Measurements from ENCODE around the gene ARF4.
"Not testable (repeated sequence)": the region's sequence is repeated elsewhere in the genome, so short reads cannot be mapped to it uniquely, and the experiment has no call there.

The ARF4 gene
- 47.5 to 143 (median 96.8) reads per million in 9 experiments for total RNA-seq

DNA sequence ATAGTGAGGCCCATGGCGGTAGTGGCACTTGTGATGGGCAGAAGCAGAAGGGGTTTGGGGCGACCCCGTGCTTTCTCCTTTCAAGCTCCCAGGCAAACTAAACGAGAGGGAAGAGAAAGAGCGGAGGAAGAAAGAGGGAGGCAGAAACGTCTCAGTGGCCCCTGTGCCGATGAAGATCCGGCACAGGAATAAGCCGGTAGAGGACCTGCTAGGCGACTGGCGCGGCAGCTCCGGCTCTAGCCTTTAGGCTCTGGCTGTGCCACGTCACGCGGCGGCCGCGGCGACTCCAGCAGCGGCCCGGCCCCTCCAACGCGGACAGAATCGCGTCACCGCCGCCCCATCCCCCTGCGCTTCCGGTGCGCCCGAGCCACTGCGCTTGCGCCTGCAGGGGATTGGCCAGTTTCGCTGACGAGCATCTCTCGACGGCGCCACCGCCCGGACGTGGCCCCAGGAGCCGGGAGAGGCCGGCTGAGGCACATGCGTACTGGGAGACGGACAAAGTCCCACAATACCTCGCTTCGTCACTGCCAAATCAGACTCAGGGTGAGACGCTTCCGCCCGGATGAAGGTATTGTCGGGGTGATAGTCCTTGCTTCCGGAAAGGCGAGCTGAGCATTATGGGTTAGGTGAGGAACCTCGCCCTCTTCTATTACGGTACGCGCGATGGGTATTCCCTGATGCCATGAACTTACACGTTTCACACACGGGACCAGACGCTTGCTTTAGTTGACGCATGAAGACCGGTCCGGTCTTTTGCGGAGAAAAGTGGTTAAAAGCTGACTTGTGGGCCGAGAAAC lies at the start of gene ARF4:
Gene ARF4 (minus strand): TSS at position 218 of the 797 bp plus-strand sequence. CDS start 204 bp downstream, at position 14.
- H3K4me1 Mint-ChIP-seq (ENCODE audit: low read depth in 2 of 2) = peaks cover 36 to 61% of the 10 kb centered on the region in 2 donors
- ATAC-seq (replicated peaks) = peak; percentile 84
- peak within 1 kb of the TSS; percentile 91 to 98 for H3K4me3 Mint-ChIP-seq

DNA sequence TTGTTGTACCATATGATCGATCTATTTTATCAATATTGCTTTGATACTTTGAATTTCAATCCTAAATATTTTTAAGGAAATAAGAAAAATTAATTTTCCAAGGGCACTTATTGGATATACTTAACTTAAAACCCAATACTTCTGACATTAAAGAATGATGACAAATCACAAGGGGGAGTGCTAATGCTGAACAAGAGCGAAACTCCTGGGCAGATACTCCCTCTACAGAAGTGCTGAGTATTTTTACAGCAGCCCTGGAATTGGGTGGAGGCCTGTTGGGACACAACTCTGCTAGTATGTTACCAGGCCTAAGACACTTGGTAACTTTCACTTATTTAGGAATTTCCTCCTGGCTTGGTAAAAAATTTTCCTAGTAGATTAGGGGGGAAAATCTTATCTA lies 49.6 kb upstream of the ARF4 start:
- Mint-ChIP-seq H3K36me3 (ENCODE audit: insufficient read depth) (peaks cover 46% of the 10 kb centered on the region), H3K27ac (peak overlapping the region; percentile 30 to 66), H3K27me3 (no peaks in the 10 kb centered on the region), H3K4me3 (no peak overlapping the region), H3K9me3 (no peaks in the 10 kb centered on the region), H3K4me1 (ENCODE audit: low read depth in 2 of 2) (peaks cover 7 to 28% of the 10 kb centered on the region in 2 donors)
- DNase-seq = no peak
- ATAC-seq (replicated peaks) = peak; percentile 42

More for the DNA sequence above, at the start of gene ARF4:
- Mint-ChIP-seq H3K27me3 (no peaks in the 10 kb centered on the region), H3K36me3 (ENCODE audit: insufficient read depth) (peaks cover 55% of the 10 kb centered on the region), H3K9me3 (no peaks in the 10 kb centered on the region), H3K27ac (peak within 1 kb of the TSS; percentile 100)
- DNase-seq = peak; percentile 99 to 100 (median 100)

DNA sequence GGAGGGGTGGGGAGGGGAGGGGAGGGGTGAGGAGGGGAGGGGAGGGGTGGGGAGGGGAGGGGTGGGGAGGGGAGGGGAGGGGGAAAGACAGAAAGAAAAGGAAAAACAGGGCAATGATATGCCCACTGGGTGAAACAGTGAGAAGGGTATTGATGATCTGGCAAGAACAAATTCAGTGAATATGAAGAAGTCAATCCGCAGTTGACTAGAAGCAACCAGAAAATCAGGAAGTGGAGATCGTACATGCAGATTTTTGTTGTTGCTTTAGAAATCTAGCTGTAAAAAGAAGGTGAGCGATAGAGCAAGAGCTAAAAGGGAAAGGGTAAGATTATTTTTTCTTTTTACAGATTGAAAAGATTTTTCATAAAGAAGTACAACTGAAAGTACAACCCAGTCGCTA lies 47.6 kb upstream of the ARF4 start:
- Mint-ChIP-seq H3K27ac (no peak overlapping the region), H3K36me3 (ENCODE audit: insufficient read depth) (peaks cover 55% of the 10 kb centered on the region), H3K4me1 (ENCODE audit: low read depth in 2 of 2) (peaks cover 7 to 23% of the 10 kb centered on the region in 2 donors), H3K27me3 (no peaks in the 10 kb centered on the region), H3K4me3 (no peak overlapping the region), H3K9me3 (no peaks in the 10 kb centered on the region)
- ATAC-seq (replicated peaks) = no peak
- no peak for DNase-seq

DNA sequence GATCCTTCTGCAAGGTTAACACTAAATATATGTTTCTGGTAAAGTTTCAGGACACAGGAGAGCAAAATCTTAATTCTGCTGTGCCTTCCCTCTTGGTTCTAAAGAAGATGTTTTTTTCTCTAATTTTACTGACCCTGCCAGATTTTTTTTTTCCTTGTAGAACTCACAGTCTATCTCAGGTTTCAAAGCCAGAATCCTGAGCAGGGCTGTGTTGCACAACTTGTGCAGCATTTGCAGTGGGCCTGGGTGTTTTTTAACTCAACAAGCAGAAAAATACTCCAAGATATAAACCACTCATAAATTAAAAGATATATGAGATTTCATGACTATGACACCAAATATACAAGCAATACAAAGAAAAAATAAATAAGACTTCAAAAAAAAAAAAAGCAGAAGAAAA lies 40.2 kb upstream of the ARF4 start:
- Mint-ChIP-seq H3K27me3 (no peaks in the 10 kb centered on the region), H3K4me1 (ENCODE audit: low read depth in 2 of 2) (no peaks in the 10 kb centered on the region), H3K27ac (peak overlapping the region; percentile 15 to 22), H3K36me3 (ENCODE audit: insufficient read depth) (peaks cover 88% of the 10 kb centered on the region), H3K9me3 (no peaks in the 10 kb centered on the region), H3K4me3 (no peak overlapping the region)
- DNase-seq = no peak
- ATAC-seq (replicated peaks) = no peak

DNA sequence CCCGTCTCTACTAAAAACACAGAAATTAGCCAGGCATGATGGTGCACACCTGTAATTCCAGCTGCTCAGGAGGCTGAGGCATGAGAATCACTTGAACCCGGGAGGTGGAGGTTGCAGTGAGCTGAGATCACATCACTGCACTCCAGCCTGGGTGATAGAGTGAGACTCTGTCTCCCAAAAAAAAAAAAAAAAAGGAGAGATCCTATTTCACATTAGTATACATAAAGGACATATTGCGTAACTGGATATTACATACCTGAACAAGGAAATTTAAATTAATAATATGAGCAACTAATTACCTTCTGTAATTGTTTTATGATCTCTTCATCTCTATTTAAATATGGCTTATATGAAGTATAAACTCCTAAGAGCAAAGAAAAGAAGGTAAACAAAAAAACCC lies 37.1 kb upstream of the ARF4 start:
- not testable (repeated sequence) for ATAC-seq (replicated peaks); H3K4me1 Mint-ChIP-seq (ENCODE audit: low read depth in 2 of 2); H3K9me3 Mint-ChIP-seq; H3K27me3 Mint-ChIP-seq; DNase-seq; H3K4me3 Mint-ChIP-seq
- peaks cover 87% of the 10 kb centered on the region for H3K36me3 Mint-ChIP-seq (ENCODE audit: insufficient read depth)
- H3K27ac Mint-ChIP-seq = peak overlapping the region in 1 of 2 donors; percentile 52

DNA sequence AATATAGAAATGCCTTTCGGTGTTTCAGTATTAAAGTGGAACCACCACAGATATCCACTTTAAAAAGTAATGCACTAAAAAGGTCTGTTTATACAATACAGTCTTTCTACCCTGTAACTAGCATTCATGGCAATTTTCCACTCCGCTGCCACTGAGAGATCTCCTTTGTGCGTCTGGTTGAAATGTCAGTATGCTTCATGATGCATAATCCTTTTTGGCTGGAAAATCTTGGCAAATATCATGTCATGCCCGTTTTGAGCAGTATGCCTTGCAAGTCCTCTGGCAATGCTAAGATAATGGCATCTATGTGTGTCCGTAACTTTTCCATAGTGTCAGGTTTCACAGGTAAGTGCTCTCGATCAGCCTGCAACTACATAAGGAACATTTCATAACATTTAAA lies 30.8 kb upstream of the ARF4 start:
- no peak overlapping the region for H3K27ac Mint-ChIP-seq
- ATAC-seq (replicated peaks) (no peak), DNase-seq (no peak)
- H3K27me3 Mint-ChIP-seq = no peaks in the 10 kb centered on the region
- H3K4me3 Mint-ChIP-seq = no peak overlapping the region
- H3K9me3 Mint-ChIP-seq = no peaks in the 10 kb centered on the region
- no peaks in the 10 kb centered on the region for H3K4me1 Mint-ChIP-seq (ENCODE audit: low read depth in 2 of 2)
- peaks cover 80% of the 10 kb centered on the region for H3K36me3 Mint-ChIP-seq (ENCODE audit: insufficient read depth)

DNA sequence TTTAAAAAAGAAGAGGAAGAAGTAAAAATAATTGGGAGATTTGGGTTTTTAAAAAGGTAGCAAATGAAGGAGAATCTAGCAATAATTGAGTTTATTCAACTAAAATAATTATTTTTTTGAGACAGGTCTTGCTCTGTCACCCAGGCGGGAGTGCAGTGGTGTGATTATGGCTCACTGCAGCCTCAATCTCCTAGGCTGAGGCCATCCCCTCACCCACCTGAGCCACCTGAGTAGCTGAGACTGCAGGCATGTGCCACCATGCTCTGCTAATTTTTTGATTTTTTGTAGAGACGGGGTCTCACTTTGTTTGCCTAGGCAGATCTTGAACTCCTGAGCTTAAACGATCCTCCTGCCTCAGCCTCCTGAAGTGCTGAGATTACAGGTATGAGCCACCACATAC lies 27.7 kb upstream of the ARF4 start:
- peaks cover 0 to 2% of the 10 kb centered on the region in 2 donors for H3K4me1 Mint-ChIP-seq (ENCODE audit: low read depth in 2 of 2)
- H3K27ac Mint-ChIP-seq = peak overlapping the region in 1 of 2 donors; percentile 57
- ATAC-seq (replicated peaks) = no peak
- no peak for DNase-seq
- H3K9me3 Mint-ChIP-seq = no peaks in the 10 kb centered on the region
- H3K4me3 Mint-ChIP-seq = no peak overlapping the region
- no peaks in the 10 kb centered on the region for H3K27me3 Mint-ChIP-seq
- peaks cover 58% of the 10 kb centered on the region for H3K36me3 Mint-ChIP-seq (ENCODE audit: insufficient read depth)

DNA sequence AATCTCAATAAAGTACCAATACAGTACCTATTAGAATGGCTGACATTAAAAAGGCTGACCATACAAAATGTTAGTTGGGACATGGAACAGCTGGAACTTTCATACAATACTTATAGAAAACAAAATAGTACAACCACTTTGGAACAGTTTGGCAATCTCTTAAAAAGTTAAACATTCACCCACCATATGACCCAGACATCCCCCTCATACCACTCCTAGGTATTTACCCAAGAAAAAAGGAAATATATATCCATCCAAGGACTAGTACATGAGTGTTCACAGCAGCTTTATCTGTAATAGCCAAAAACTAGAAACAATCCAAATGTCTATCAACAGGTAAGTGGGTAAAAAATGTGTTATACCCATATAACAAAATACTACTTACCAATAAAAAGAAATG lies 25.2 kb upstream of the ARF4 start:
- DNase-seq (no peak), ATAC-seq (replicated peaks) (no peak)
- Mint-ChIP-seq H3K36me3 (ENCODE audit: insufficient read depth) (peaks cover 34% of the 10 kb centered on the region), H3K9me3 (no peaks in the 10 kb centered on the region), H3K27ac (peak overlapping the region; percentile 30 to 70), H3K4me1 (ENCODE audit: low read depth in 2 of 2) (peaks cover 0 to 2% of the 10 kb centered on the region in 2 donors), H3K4me3 (no peak overlapping the region), H3K27me3 (no peaks in the 10 kb centered on the region)

DNA sequence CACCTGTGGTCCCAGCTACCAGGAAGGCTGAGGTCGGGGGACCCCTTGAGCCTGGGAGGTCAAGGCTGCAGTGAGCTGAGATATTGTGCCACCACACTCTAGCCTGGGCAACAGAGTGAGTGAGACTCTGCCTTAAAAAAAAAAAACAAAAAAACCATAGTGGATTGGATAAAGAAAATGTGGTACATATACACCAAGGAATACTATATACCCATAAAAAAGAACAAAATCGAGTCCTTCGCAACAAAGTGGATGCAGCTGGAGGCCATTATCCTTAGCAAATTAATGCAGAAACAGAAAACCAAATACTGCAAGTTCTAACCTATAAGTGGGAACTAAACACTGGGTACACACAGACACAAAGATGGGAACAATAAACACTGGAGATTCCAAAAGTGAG lies 20.6 kb upstream of the ARF4 start:
- Mint-ChIP-seq H3K4me3 (no peak overlapping the region), H3K27ac (peak overlapping the region in 1 of 2 donors; percentile 15), H3K27me3 (no peaks in the 10 kb centered on the region), H3K4me1 (ENCODE audit: low read depth in 2 of 2) (peaks cover 0 to 2% of the 10 kb centered on the region in 2 donors), H3K9me3 (no peaks in the 10 kb centered on the region), H3K36me3 (ENCODE audit: insufficient read depth) (peaks cover 3% of the 10 kb centered on the region)
- ATAC-seq (replicated peaks) = no peak
- no peak for DNase-seq

DNA sequence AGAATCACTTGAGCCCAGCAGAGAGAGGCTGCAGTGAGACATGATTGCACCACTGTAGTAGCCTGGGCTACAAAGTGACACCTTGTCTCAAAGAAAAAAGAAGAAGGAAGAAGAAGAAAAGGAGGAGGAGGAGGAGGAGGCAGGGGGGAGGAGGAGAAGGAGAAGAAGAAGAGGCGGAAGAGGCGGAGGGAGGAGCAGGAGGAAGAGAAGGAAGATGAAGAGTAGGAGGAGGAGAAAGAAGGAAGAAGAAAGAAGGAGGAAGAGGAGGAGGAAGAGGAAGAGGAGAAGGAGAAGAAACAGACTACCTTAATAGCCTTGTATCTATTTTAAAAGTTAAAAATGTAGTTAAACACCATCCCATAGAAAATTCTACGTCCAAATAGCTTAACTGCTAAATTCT lies 19.1 kb upstream of the ARF4 start:
- DNase-seq = no peak
- Mint-ChIP-seq H3K36me3 (ENCODE audit: insufficient read depth) (no peaks in the 10 kb centered on the region), H3K27me3 (no peaks in the 10 kb centered on the region), H3K27ac (peak overlapping the region in 1 of 2 donors; percentile 66), H3K9me3 (no peaks in the 10 kb centered on the region), H3K4me1 (ENCODE audit: low read depth in 2 of 2) (peaks cover 2 to 3% of the 10 kb centered on the region in 2 donors), H3K4me3 (no peak overlapping the region)
- ATAC-seq (replicated peaks) = no peak

DNA sequence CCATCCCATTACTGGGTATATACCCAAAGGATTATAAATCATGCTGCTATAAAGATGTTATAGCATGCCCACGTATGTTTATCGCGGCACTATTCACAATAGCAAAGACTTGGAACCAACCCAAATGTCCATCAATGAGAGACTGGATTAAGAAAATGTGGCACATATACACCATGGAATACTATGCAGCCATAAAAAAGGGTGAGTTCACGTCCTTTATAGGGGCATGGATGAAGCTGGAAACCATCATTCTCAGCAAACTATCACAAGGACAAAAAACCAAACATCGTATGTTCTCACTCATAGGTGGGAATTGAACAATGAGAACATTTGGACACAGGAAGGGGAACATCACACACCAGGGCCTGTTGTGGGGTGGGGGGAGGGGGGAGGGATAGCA lies 14.7 kb upstream of the ARF4 start:
- not testable (repeated sequence) for ATAC-seq (replicated peaks); H3K4me3 Mint-ChIP-seq; H3K9me3 Mint-ChIP-seq; H3K4me1 Mint-ChIP-seq (ENCODE audit: low read depth in 2 of 2); H3K36me3 Mint-ChIP-seq (ENCODE audit: insufficient read depth); H3K27me3 Mint-ChIP-seq; H3K27ac Mint-ChIP-seq; DNase-seq

DNA sequence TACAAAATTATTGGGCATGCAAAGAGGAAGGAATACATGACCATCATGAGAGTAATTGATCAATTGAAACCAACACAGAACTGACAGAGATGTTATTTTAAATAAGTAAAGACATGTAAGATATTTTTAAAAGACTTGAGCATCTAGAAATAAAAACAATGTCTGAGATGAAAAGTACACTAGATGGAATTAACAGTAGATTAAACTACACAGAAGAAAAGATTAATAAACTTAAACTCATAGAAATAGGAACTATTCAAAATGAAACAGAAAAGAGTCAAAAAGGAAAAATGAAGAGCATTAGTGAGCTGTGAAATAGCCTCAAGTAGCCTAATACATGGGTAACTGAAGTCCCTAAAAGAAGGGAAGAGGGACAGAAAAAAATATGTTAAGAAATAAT lies 8.5 kb upstream of the ARF4 start:
- Mint-ChIP-seq H3K27ac (no peak overlapping the region), H3K4me1 (ENCODE audit: low read depth in 2 of 2) (no peaks in the 10 kb centered on the region), H3K27me3 (no peaks in the 10 kb centered on the region), H3K4me3 (no peak overlapping the region), H3K36me3 (ENCODE audit: insufficient read depth) (peaks cover 5% of the 10 kb centered on the region), H3K9me3 (peaks cover 0 to 7% of the 10 kb centered on the region in 2 donors)
- no peak for ATAC-seq (replicated peaks)
- DNase-seq = no peak

DNA sequence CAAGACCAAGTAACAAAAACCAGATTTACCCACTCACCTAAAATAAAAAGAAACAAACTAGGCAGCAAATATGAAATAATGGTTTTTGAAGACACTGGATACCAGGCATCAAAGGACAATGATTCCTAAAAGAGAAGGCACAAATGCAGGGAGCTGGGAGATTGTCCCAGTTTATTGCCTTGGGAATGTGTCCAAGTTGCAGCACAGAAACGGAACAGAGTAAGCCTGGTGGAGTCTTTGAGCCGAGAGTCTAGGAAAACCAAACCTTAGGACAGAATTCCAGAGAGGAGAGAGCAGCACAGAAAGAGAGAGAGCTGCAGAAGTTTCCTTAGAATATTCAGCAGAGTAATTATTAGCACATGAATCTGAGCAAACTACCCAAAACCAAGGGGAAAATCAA lies 7.8 kb upstream of the ARF4 start:
- Mint-ChIP-seq H3K9me3 (peaks cover 0 to 5% of the 10 kb centered on the region in 2 donors), H3K36me3 (ENCODE audit: insufficient read depth) (peaks cover 5% of the 10 kb centered on the region), H3K4me1 (ENCODE audit: low read depth in 2 of 2) (no peaks in the 10 kb centered on the region)

DNA sequence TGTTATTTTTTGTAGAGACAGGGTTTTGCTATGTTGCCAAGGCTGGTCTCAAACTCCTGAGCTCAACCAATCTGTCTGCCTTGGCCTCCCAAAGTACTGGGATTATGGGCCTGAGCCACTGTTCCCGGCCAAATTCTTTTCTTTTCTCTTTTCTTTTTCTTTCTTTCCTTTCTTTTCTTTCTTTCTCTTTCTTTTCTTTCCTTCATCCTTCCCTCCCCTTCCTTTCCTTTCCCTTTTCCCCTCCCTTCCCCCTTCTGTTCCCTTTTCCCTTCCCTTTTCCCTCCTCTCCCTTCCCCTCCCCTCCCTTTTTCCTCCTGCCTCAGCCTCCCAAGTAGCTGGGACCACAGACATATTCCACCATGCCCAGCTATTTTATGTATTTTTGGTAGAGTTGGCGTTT lies 3.1 kb upstream of the ARF4 start:
- H3K27me3 Mint-ChIP-seq = no peaks in the 10 kb centered on the region
- DNase-seq (no peak), ATAC-seq (replicated peaks) (no peak)
- no peak overlapping the region for H3K4me3 Mint-ChIP-seq
- H3K36me3 Mint-ChIP-seq (ENCODE audit: insufficient read depth) = peaks cover 36% of the 10 kb centered on the region
- peaks cover 26 to 37% of the 10 kb centered on the region in 2 donors for H3K4me1 Mint-ChIP-seq (ENCODE audit: low read depth in 2 of 2)
- peak overlapping the region; percentile 65 to 100 for H3K27ac Mint-ChIP-seq
- no peaks in the 10 kb centered on the region for H3K9me3 Mint-ChIP-seq

More for the DNA sequence above, 7.8 kb upstream of the ARF4 start:
- no peak for ATAC-seq (replicated peaks)
- peak overlapping the region; percentile 46 for H3K27ac Mint-ChIP-seq
- H3K4me3 Mint-ChIP-seq = no peak overlapping the region
- H3K27me3 Mint-ChIP-seq = no peaks in the 10 kb centered on the region
- DNase-seq = no peak

Measured in effector memory CD8-positive, alpha-beta T cell (primary cell).